H9 (cell line): Measurements from ENCODE around the gene PTP4A1. TPM values are rescaled to one million over a fixed set of nuclear protein-coding genes. Genes with fewer than 3 reads are reported as not detected.

ENCODE experiments used
- DNase-seq: peaks from one replicate; pipeline ENCODE4 v3.0.0-alpha.2; 2017
- H2AFZ ChIP-seq: one replicate; pipeline ENCODE4 v1.6.1; 2013; ENCODE audit warnings: mild to moderate bottlenecking, low read length, control low read depth, moderate library complexity
- H2AK5ac ChIP-seq: 2 replicates; pipeline ENCODE4 v1.6.1; 2013; ENCODE audit warnings: low read length, control low read depth, mixed read lengths; ENCODE audit not compliant: insufficient read length
- H2BK120ac ChIP-seq: one replicate; pipeline ENCODE4 v1.6.1; 2013; ENCODE audit warnings: low read depth, mild to moderate bottlenecking, low read length, control low read depth, inconsistent platforms; ENCODE audit not compliant: poor library complexity, severe bottlenecking
- H2BK12ac ChIP-seq: 2 replicates; pipeline ENCODE4 v1.6.1; 2013; ENCODE audit warnings: low read length, control low read depth, mixed read lengths, low read depth; ENCODE audit not compliant: insufficient read length
- H2BK15ac ChIP-seq: 2 replicates; pipeline ENCODE4 v1.6.1; 2013; ENCODE audit warnings: low read depth, low read length, control low read depth
- H2BK20ac ChIP-seq: one replicate; pipeline ENCODE4 v1.6.1; 2013; ENCODE audit warnings: low read depth, mild to moderate bottlenecking, low read length, control low read depth, inconsistent platforms; ENCODE audit not compliant: poor library complexity, severe bottlenecking
- H2BK5ac ChIP-seq: 2 replicates; pipeline ENCODE4 v1.6.1; 2013; ENCODE audit warnings: low read length, control low read depth, mixed read lengths; ENCODE audit not compliant: insufficient read length
- H3K14ac ChIP-seq: 2 replicates; pipeline ENCODE4 v1.6.1; 2013; ENCODE audit warnings: low read length, control low read depth; ENCODE audit not compliant: insufficient read depth
- H3K18ac ChIP-seq: 2 replicates; pipeline ENCODE4 v1.6.1; 2013; ENCODE audit warnings: low read depth, mild to moderate bottlenecking, mixed read lengths, low read length, control low read depth; ENCODE audit not compliant: insufficient read length
- H3K23ac ChIP-seq: 2 replicates; pipeline ENCODE4 v1.6.1; 2013; ENCODE audit warnings: low read length, control low read depth, mixed read lengths, low read depth; ENCODE audit not compliant: insufficient read length
- H3K23me2 ChIP-seq: 2 replicates; pipeline ENCODE4 v1.6.1; 2013; ENCODE audit warnings: low read depth, mild to moderate bottlenecking, mixed read lengths, low read length, control low read depth; ENCODE audit not compliant: insufficient read length, poor library complexity, severe bottlenecking
- H3K27ac ChIP-seq: 2 replicates; pipeline ENCODE4 v1.5.1; 2013; ENCODE audit warnings: low read length, control low read depth, mixed read lengths, low read depth; ENCODE audit not compliant: insufficient read length
- H3K27me3 ChIP-seq: 2 replicates; pipeline ENCODE4 v1.6.1; 2013; ENCODE audit warnings: low read length, control low read depth, inconsistent platforms; ENCODE audit not compliant: insufficient read depth
- H3K4ac ChIP-seq: 2 replicates; pipeline ENCODE4 v1.6.1; 2013; ENCODE audit warnings: low read depth, mild to moderate bottlenecking, control low read depth, inconsistent platforms, low read length, moderate library complexity
- H3K4me1 ChIP-seq: 2 replicates; pipeline ENCODE4 v1.6.1; 2013; ENCODE audit warnings: low read length, control low read depth, inconsistent platforms; ENCODE audit not compliant: insufficient read depth
- H3K4me2 ChIP-seq: 2 replicates; pipeline ENCODE4 v1.6.1; 2013; ENCODE audit warnings: low read length, control low read depth, mixed read lengths; ENCODE audit not compliant: insufficient read length, insufficient read depth
- H3K56ac ChIP-seq: 2 replicates; pipeline ENCODE4 v1.6.1; 2013; ENCODE audit warnings: low read depth, mild to moderate bottlenecking, mixed read lengths, low read length, control low read depth; ENCODE audit not compliant: insufficient read length
- H3K79me1 ChIP-seq: 2 replicates; pipeline ENCODE4 v1.6.1; 2013; ENCODE audit warnings: low read depth, mild to moderate bottlenecking, moderate library complexity, low read length, control low read depth, inconsistent platforms; ENCODE audit not compliant: insufficient read depth, poor library complexity, severe bottlenecking
- H3K79me2 ChIP-seq: 2 replicates; pipeline ENCODE4 v1.6.1; 2013; ENCODE audit warnings: low read length, control low read depth, inconsistent platforms; ENCODE audit not compliant: insufficient read depth
- H3K9ac ChIP-seq: 2 replicates; pipeline ENCODE4 v1.6.1; 2013; ENCODE audit warnings: low read length, control low read depth, mixed read lengths; ENCODE audit not compliant: insufficient read length; ENCODE audit errors: extremely low read depth
- H3K9me3 ChIP-seq: one replicate; pipeline ENCODE4 v1.6.1; 2013; ENCODE audit warnings: low read depth, low read length, inconsistent platforms; ENCODE audit not compliant: control insufficient read depth
- H3T11ph ChIP-seq: one replicate; pipeline ENCODE4 v1.6.1; 2013; ENCODE audit warnings: mild to moderate bottlenecking, low read length, control low read depth, inconsistent platforms
- H4K20me1 ChIP-seq: one replicate; pipeline ENCODE4 v1.6.1; 2013; ENCODE audit not compliant: control insufficient read depth, insufficient read length, insufficient read depth
- H4K5ac ChIP-seq: 2 replicates; pipeline ENCODE4 v1.6.1; 2013; ENCODE audit warnings: low read depth, mild to moderate bottlenecking, mixed read lengths, low read length, control low read depth; ENCODE audit not compliant: insufficient read length
- H4K8ac ChIP-seq: replicated peaks from 2 replicates; pipeline ENCODE4 v1.6.1; 2013; ENCODE audit warnings: low read length, control low read depth, mixed read lengths, low read depth; ENCODE audit not compliant: insufficient read length
- H4K91ac ChIP-seq: 2 replicates; pipeline ENCODE4 v1.6.1; 2013; ENCODE audit warnings: low read depth, mild to moderate bottlenecking, moderate library complexity, mixed read lengths, low read length, control low read depth; ENCODE audit not compliant: insufficient read length
- H3K27ac Mint-ChIP-seq, 3 experiments: 2 replicates in 2 of 3; 3 replicates in 1 of 3; pipeline ENCODE4 v1.8.0; 2020 to 2021; ENCODE audit warnings: mixed read lengths in 3 of 3, mild to moderate bottlenecking in 1 of 3, moderate library complexity in 1 of 3
- H3K27me3 Mint-ChIP-seq: 2 replicates; pipeline ENCODE4 v1.8.0; 2021; ENCODE audit warnings: low read depth, mild to moderate bottlenecking, moderate library complexity, mixed read lengths
- H3K36me3 Mint-ChIP-seq, 3 experiments: 2 replicates in 2 of 3; 3 replicates in 1 of 3; pipeline ENCODE4 v1.8.0; 2020 to 2021; ENCODE audit warnings: low read depth in 3 of 3, mixed read lengths in 3 of 3; ENCODE audit not compliant: insufficient read depth in 1 of 3
- H3K4me1 Mint-ChIP-seq, 2 experiments: 2 replicates each; pipeline ENCODE4 v1.8.0; 2020; ENCODE audit warnings: mixed read lengths in 2 of 2
- H3K4me3 Mint-ChIP-seq, 2 experiments: 2 replicates in 1 of 2; 3 replicates in 1 of 2; pipeline ENCODE4 v1.8.0; 2020 to 2021; ENCODE audit warnings: mild to moderate bottlenecking in 2 of 2, mixed read lengths in 2 of 2, moderate library complexity in 1 of 2
- H3K9me3 Mint-ChIP-seq, 2 experiments: 2 replicates in 1 of 2; 3 replicates in 1 of 2; pipeline ENCODE4 v1.8.0; 2020; ENCODE audit warnings: mild to moderate bottlenecking in 2 of 2, mixed read lengths in 2 of 2, moderate library complexity in 1 of 2
- CTCF ChIP-seq: fragments of 200-600 bp; sonication (generic); conservative IDR thresholded peaks from 3 replicates; pipeline ENCODE4 v1.8.0; 2021; ENCODE audit warnings: antibody characterized with exemption, mild to moderate bottlenecking
- WGBS: extraction: QIAGEN DNeasy Blood & Tissue Kit; methylation state at CpG from one replicate; pipeline ENCODE4 v1.1.7; 2013; ENCODE audit warnings: missing lambda C conversion rate, low lambda C conversion rate, mixed read lengths; ENCODE audit not compliant: insufficient read length; ENCODE audit errors: extremely low coverage; 5-methylcytosine and 5-hydroxymethylcytosine counted together
- total RNA-seq: library from RNA; stranded (reverse); gene quantifications from 2 replicates; pipeline ENCODE4 v1.2.1, GENCODE V29; 2021

The PTP4A1 gene
- total RNA-seq, 1 experiment from 2014 or later = 85.9 TPM

- Histone ChIP-seq H3K9me3 (no peaks in the 10 kb centered on the region), H2BK15ac (no peak overlapping the region), H2AFZ (no peak overlapping the region), H3K23me2 (no peaks in the 10 kb centered on the region), H4K91ac (no peak overlapping the region), H2AK5ac (no peak overlapping the region), H2BK12ac (no peak overlapping the region), H3K4ac (no peak overlapping the region), H4K8ac (no peak overlapping the region), H4K5ac (no peak overlapping the region), H3K79me1 (no peaks in the 10 kb centered on the region), H3K27me3 (no peaks in the 10 kb centered on the region), H3K9ac (no peak overlapping the region), H3K14ac (no peak overlapping the region), H3K56ac (no peak overlapping the region), H3K27ac (no peak overlapping the region), H3K4me1 (no peaks in the 10 kb centered on the region), H2BK20ac (no peak overlapping the region), H4K20me1 (no peaks in the 10 kb centered on the region), H2BK5ac (no peak overlapping the region), H3K23ac (no peak overlapping the region), H3K4me2 (no peak overlapping the region), H3T11ph (no peak overlapping the region), H3K18ac (no peak overlapping the region), H3K79me2 (no peaks in the 10 kb centered on the region), H2BK120ac (no peak overlapping the region)
- no peak overlapping the region for H3K4me3 Mint-ChIP-seq
- H3K36me3 Mint-ChIP-seq = no peaks in the 10 kb centered on the region; a peak in 1 of 7 replicates
- no peaks in the 10 kb centered on the region for H3K27me3 Mint-ChIP-seq
- WGBS = no CpG with 5 or more reads among the region's 3 CpGs
- H3K4me1 Mint-ChIP-seq = 0 out of 4 replicates have a peak, but pooled peaks cover 0 to 3% of the 10 kb centered on the region in 2 experiments
- no peak for DNase-seq
- no peak overlapping the region for H3K27ac Mint-ChIP-seq
- no peak for TF ChIP-seq CTCF
- H3K9me3 Mint-ChIP-seq = no peaks in the 10 kb centered on the region
These were observed 19.1 kb upstream of the PTP4A1 start for GRCh38 chr6:63553208-63553607.
